HCT116 (cell line): Measurements from ENCODE around the gene MAML1.

Experiments
- EGR1 ChIP-seq: IDR thresholded peaks from 2 replicates; pipeline ENCODE4 v1.6.1; 2012; ENCODE audit warnings: low read depth
- EZH2phosphoT487 ChIP-seq: fragments of 200-600 bp; IDR thresholded peaks from 2 replicates; pipeline ENCODE4 v1.6.1; 2018; ENCODE audit warnings: antibody characterized with exemption, borderline replicate concordance
- SIN3A ChIP-seq: IDR thresholded peaks from 2 replicates; pipeline ENCODE4 v1.6.1; 2012; ENCODE audit warnings: low read depth
- TF ChIP-seq, protein P1 (sequence below), 3 experiments: fragments of 200-600 bp in 1 of 3; sonication (generic) in 1 of 3; IDR thresholded peaks in 2 of 3; conservative IDR thresholded peaks in 1 of 3; 2 replicates each; pipeline ENCODE4 v1.5.1; 2012 to 2017; ENCODE audit warnings: low read depth in 2 of 3, low read length in 2 of 3, antibody characterized with exemption in 1 of 3, borderline replicate concordance in 1 of 3, control low read depth in 1 of 3, mild to moderate bottlenecking in 1 of 3, mixed read lengths in 1 of 3, mixed run types in 1 of 3, moderate library complexity in 1 of 3; ENCODE audit not compliant: insufficient read depth in 1 of 3

GRCh38 chr5:179817890-179818745 lies 85.5 kb downstream of the MAML1 start:
- TF ChIP-seq, protein P1, sequence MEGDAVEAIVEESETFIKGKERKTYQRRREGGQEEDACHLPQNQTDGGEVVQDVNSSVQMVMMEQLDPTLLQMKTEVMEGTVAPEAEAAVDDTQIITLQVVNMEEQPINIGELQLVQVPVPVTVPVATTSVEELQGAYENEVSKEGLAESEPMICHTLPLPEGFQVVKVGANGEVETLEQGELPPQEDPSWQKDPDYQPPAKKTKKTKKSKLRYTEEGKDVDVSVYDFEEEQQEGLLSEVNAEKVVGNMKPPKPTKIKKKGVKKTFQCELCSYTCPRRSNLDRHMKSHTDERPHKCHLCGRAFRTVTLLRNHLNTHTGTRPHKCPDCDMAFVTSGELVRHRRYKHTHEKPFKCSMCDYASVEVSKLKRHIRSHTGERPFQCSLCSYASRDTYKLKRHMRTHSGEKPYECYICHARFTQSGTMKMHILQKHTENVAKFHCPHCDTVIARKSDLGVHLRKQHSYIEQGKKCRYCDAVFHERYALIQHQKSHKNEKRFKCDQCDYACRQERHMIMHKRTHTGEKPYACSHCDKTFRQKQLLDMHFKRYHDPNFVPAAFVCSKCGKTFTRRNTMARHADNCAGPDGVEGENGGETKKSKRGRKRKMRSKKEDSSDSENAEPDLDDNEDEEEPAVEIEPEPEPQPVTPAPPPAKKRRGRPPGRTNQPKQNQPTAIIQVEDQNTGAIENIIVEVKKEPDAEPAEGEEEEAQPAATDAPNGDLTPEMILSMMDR (IDR thresholded peaks at IDR 0.05 in 2 of 3, conservative IDR thresholded peaks at IDR 0.05 in 1 of 3; ENCODE audit: borderline replicate concordance in 1 of 3, insufficient read depth in 1 of 3, low read depth in 2 of 3, low read length in 2 of 3) = no peak
- no peak for TF ChIP-seq EZH2phosphoT487
- no peak for TF ChIP-seq SIN3A
- TF ChIP-seq EGR1 = no peak
